Measurements from ENCODE around the gene PAOX. TPM values are rescaled to one million over a fixed set of nuclear protein-coding genes. Genes with fewer than 3 reads are reported as not detected.

PAOX gene
- total and polyA plus RNA-seq, 2 of the 13 experiments (the other 11 are each of a cell fraction or from before 2014, with no cell fraction given): 0.49 to 0.77 TPM

GRCh38 chr10:133350283-133350949 is 28.6 kb upstream of the PAOX start (continued):
- TF ChIP-seq ZNF687 (CRISPR knock-in tag; IDR thresholded peaks at IDR 0.05): 0 out of 2 replicates have a peak, but pooled peaks have one; percentile 7
- no peak for TF ChIP-seq ZNF670 (CRISPR knock-in tag; IDR thresholded peaks at IDR 0.05; ENCODE audit: borderline replicate concordance)
- peak in 1 of 2 experiments; percentile 62; a peak in 2 of 4 replicates for TF ChIP-seq POLR2A (IDR thresholded peaks at IDR 0.05; ENCODE audit: insufficient read depth in 1 of 2, low read depth in 2 of 2, low read length in 2 of 2)
- TF ChIP-seq AKAP8 (CRISPR knock-in tag; IDR thresholded peaks at IDR 0.05): peak; percentile 84; the same call in 1 of the 2 replicates
- TF ChIP-seq ZNF329 (CRISPR knock-in tag; IDR thresholded peaks at IDR 0.05; ENCODE audit: low read depth): no peak

- in situ Hi-C loops (cut with HindIII; ENCODE audit: extremely low pct_ligation_motif_present, low pct_unique_long_range_greater_than_20kb) (no loop called here), intact Hi-C loops (cut with micrococcal nuclease; ENCODE audit: unreplicated experiment) (no loop called here)
- peaks cover 51% of the 10 kb centered on the region for H3K4me1 ChIP-seq (ENCODE audit: insufficient read depth, low read length)
- BruUV-seq (replicated peaks): no TSS peak
- H3K9ac ChIP-seq (ENCODE audit: insufficient read depth, low read depth, low read length): no peak overlapping the region
- no peak overlapping the region for H3K4me2 ChIP-seq (ENCODE audit: low read depth, low read length)
- no peaks in the 10 kb centered on the region for H3K27me3 ChIP-seq (ENCODE audit: control insufficient read depth in 1 of 2, insufficient read depth in 2 of 2, low read length in 2 of 2)
- ChIA-PET CTCF (ENCODE audit: low intra/inter-chr PET ratio, low total read pairs) (no interaction called here), POLR2A (no interaction called here)
- ATAC-seq: no peak; the same call in 2 of the 3 replicates
- H3K9me3 ChIP-seq (ENCODE audit: low read length): no peaks in the 10 kb centered on the region
- no peak overlapping the region for H3K27ac ChIP-seq (ENCODE audit: extremely low read length, insufficient read depth, low read length)
- DNase-seq (ENCODE audit: low spot score): no peak
- no peak overlapping the region for H3K4me3 ChIP-seq (replicated peaks in 1 of 3; ENCODE audit: insufficient read depth in 1 of 3, low read depth in 2 of 3, low read length in 3 of 3)
- 60% methylated on average over 2 of the region's 13 CpGs for WGBS (ENCODE audit: low lambda C conversion rate)
- H3K36me3 ChIP-seq (replicated peaks in 1 of 2; ENCODE audit: control insufficient read depth in 1 of 2, insufficient read depth in 2 of 2, low read length in 2 of 2): peaks cover 3 to 12% of the 10 kb centered on the region in 2 experiments; a peak in 3 of 5 replicates
- H2AFZ ChIP-seq (ENCODE audit: low read length): no peak overlapping the region
- no peak for FAIRE-seq
- H3K79me2 ChIP-seq (ENCODE audit: insufficient read depth, low read length): no peaks in the 10 kb centered on the region
- peaks cover 13% of the 10 kb centered on the region; the same call in 1 of the 2 replicates for H4K20me1 ChIP-seq (ENCODE audit: insufficient read depth, low read length)
- TF ChIP-seq TMF1 (CRISPR knock-in tag; IDR thresholded peaks at IDR 0.05; ENCODE audit: low read depth) (0 out of 2 replicates have a peak, but pooled peaks have one; percentile 31), FOXJ3 (CRISPR knock-in tag; IDR thresholded peaks at IDR 0.05; ENCODE audit: borderline replicate concordance) (no peak), ZC3H13 (CRISPR knock-in tag; IDR thresholded peaks at IDR 0.05) (peak; percentile 57; the same call in 1 of the 2 replicates), AGO1 (IDR thresholded peaks at IDR 0.05; ENCODE audit: low read depth, low read length, poor library complexity, severe bottlenecking) (peak; percentile 68), MAZ (IDR thresholded peaks at IDR 0.05; ENCODE audit: borderline replicate concordance, low read depth, low read length) (no peak), MAZ (CRISPR knock-in tag; IDR thresholded peaks at IDR 0.05; ENCODE audit: low read depth) (0 out of 2 replicates have a peak, but pooled peaks have one; percentile 23), NONO (IDR thresholded peaks at IDR 0.05) (no peak), NONO (CRISPR knock-in tag; conservative IDR thresholded peaks at IDR 0.05) (0 out of 2 replicates have a peak, but pooled peaks have one; percentile 42), ZNF7 (CRISPR knock-in tag; IDR thresholded peaks at IDR 0.05) (no peak), KAT2B (IDR thresholded peaks at IDR 0.05; ENCODE audit: borderline replicate concordance, low read depth, low read length) (no peak), SRSF1 (optimal IDR thresholded peaks at IDR 0.05; ENCODE audit: low read depth, low read length) (peak; percentile 25), SP1 (IDR thresholded peaks at IDR 0.05) (no peak), SP1 (CRISPR knock-in tag; IDR thresholded peaks at IDR 0.05) (no peak), ZNF569 (CRISPR knock-in tag; IDR thresholded peaks at IDR 0.05; ENCODE audit: borderline replicate concordance) (no peak), ZNF350 (CRISPR knock-in tag; IDR thresholded peaks at IDR 0.05; ENCODE audit: borderline replicate concordance, low read depth) (no peak; the same call in 1 of the 2 replicates), AKAP8 (CRISPR knock-in tag; IDR thresholded peaks at IDR 0.05) (0 out of 2 replicates have a peak, but pooled peaks have one; percentile 8), POLR2A (IDR thresholded peaks at IDR 0.05; ENCODE audit: insufficient read depth in 1 of 2, low read depth in 2 of 2, low read length in 2 of 2) (0 out of 4 replicates have a peak, but pooled peaks of 1 of the 2 experiments have one; percentile 32)
These were observed 28.1 kb upstream of the PAOX start for GRCh38 chr10:133350950-133351329.

All from HepG2 (cell line).